GM08714 (cell line): ENCODE data around the gene GH2.
"Not testable (repeated sequence)": the region's sequence is repeated elsewhere in the genome, so short reads cannot be mapped to it uniquely, and the experiment has no call there.

Experiments used
- H3K4me3 ChIP-seq: fragments of 200-500 bp; sonication (Bioruptor generic); 2 replicates; pipeline ENCODE4 v1.5.1; 2014; ENCODE audit warnings: mild to moderate bottlenecking, low read length, inconsistent platforms
- ZNF274 ChIP-seq: IDR thresholded peaks from 2 replicates; pipeline ENCODE4 v1.6.1; 2012; ENCODE audit warnings: mild to moderate bottlenecking, low read depth, low read length

The GH2 gene

GRCh38 chr17:63881935-63882601 lies at the start of gene GH2:
GH2 (minus strand) TSS chr17:63881944; CDS start chr17:63881801, 143 bp downstream.
- H3K4me3 ChIP-seq: no peak within 1 kb of the TSS
- TF ChIP-seq ZNF274: no peak

GRCh38 chr17:63930951-63931575 lies 49.3 kb upstream of the GH2 start:
- TF ChIP-seq ZNF274: no peak

GRCh38 chr17:63929860-63930766 lies 48.4 kb upstream of the GH2 start:
- TF ChIP-seq ZNF274: no peak
- H3K4me3 ChIP-seq: peak overlapping the region; percentile 80

More at GRCh38 chr17:63930951-63931575, 49.3 kb upstream of the GH2 start:
- H3K4me3 ChIP-seq: peak overlapping the region; percentile 80

GRCh38 chr17:63928966-63929695 lies 47.4 kb upstream of the GH2 start:
- peak overlapping the region; percentile 1; the same call in 1 of the 2 replicates for H3K4me3 ChIP-seq
- no peak for TF ChIP-seq ZNF274

GRCh38 chr17:63928172-63928666 lies 46.5 kb upstream of the GH2 start:
- TF ChIP-seq ZNF274: no peak
- no peak overlapping the region; the same call in 1 of the 2 replicates for H3K4me3 ChIP-seq

GRCh38 chr17:63927464-63928171 lies 45.9 kb upstream of the GH2 start:
- H3K4me3 ChIP-seq: no peak overlapping the region; the same call in 1 of the 2 replicates
- no peak for TF ChIP-seq ZNF274

- no peak overlapping the region for H3K4me3 ChIP-seq
These were observed 44.4 kb upstream of the GH2 start for GRCh38 chr17:63926164-63926563.

GRCh38 chr17:63925615-63926014 lies 43.9 kb upstream of the GH2 start:
- no peak overlapping the region for H3K4me3 ChIP-seq
- TF ChIP-seq ZNF274: no peak

More at GRCh38 chr17:63926164-63926563, 44.4 kb upstream of the GH2 start:
- no peak for TF ChIP-seq ZNF274

GRCh38 chr17:63922402-63922801 lies 40.7 kb upstream of the GH2 start:
- not testable (repeated sequence) for H3K4me3 ChIP-seq

- not testable (repeated sequence) for H3K4me3 ChIP-seq
These were observed 39.0 kb upstream of the GH2 start for GRCh38 chr17:63920779-63921178.

- H3K4me3 ChIP-seq: not testable (repeated sequence)
These were observed 38.3 kb upstream of the GH2 start for GRCh38 chr17:63920050-63920449.

- H3K4me3 ChIP-seq: no peak overlapping the region
- no peak for TF ChIP-seq ZNF274
These were observed 37.6 kb upstream of the GH2 start for GRCh38 chr17:63919311-63919723.

GRCh38 chr17:63918789-63919305 lies 37.1 kb upstream of the GH2 start, which contains the start of gene GH1:
GH1 (minus strand) TSS chr17:63918839; CDS start chr17:63918776, 63 bp downstream.
- H3K4me3 ChIP-seq: not testable (repeated sequence)
